ENCODE measurements around the gene JADE3. TPM values are rescaled to one million over a fixed set of nuclear protein-coding genes. Genes with fewer than 3 reads are reported as not detected.

The JADE3 gene
- total RNA-seq: under 1 TPM; 0.51 to 0.74 TPM

DNA sequence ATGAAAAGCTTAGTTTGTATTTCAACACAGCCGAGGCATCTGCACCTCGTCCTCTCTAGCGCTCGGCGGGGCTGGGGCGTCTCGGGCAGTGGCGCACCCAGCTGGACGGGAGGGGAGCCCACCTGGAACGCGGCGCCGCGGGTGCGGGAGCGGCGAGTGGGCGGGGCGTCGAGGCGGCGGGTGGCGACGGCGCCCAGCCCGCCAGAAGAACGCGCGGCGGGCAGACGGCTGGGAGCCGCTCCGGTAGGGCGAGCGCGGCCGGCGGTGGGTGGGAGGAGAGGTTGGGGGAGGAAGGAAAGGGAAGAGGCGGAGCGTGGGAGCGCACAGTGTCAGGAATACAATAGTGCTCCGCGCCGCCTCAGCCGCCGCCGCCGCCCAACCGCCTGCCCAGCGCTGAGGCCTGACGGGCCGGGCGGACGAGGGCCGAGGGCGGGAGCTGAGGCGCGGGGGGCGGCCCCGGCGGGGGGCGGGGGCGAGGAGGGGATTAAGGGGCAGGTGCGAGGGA is at the start of gene JADE3:
Gene JADE3, plus strand, starts transcription at position 324 of the 505 bp plus-strand sequence. CDS start 72,474 bp downstream, outside the sequence.
- H3K9me3 Mint-ChIP-seq: no peaks in the 10 kb centered on the region
- CTCF ChIA-PET: interaction anchor here (1.0 to 1.6 kb wide), 3 partner anchors 33 to 118 kb away, joined by 3 to 5 read pairs (median 4); no protein-coding TSS in a partner anchor
- H3K27ac Mint-ChIP-seq: no peak within 1 kb of the TSS
- peaks cover 25% of the 10 kb centered on the region for H3K27me3 Mint-ChIP-seq
- peak within 1 kb of the TSS; percentile 68 for H3K4me3 Mint-ChIP-seq
- DNase-seq (peak; percentile 15), ATAC-seq (peak; percentile 47)
- intact Hi-C loops (cut with micrococcal nuclease): no loop called here
- H3K36me3 Mint-ChIP-seq (ENCODE audit: low read depth): no peaks in the 10 kb centered on the region
- peaks cover 10% of the 10 kb centered on the region for H3K4me1 Mint-ChIP-seq (ENCODE audit: low read depth)
- TF ChIP-seq, protein P1, sequence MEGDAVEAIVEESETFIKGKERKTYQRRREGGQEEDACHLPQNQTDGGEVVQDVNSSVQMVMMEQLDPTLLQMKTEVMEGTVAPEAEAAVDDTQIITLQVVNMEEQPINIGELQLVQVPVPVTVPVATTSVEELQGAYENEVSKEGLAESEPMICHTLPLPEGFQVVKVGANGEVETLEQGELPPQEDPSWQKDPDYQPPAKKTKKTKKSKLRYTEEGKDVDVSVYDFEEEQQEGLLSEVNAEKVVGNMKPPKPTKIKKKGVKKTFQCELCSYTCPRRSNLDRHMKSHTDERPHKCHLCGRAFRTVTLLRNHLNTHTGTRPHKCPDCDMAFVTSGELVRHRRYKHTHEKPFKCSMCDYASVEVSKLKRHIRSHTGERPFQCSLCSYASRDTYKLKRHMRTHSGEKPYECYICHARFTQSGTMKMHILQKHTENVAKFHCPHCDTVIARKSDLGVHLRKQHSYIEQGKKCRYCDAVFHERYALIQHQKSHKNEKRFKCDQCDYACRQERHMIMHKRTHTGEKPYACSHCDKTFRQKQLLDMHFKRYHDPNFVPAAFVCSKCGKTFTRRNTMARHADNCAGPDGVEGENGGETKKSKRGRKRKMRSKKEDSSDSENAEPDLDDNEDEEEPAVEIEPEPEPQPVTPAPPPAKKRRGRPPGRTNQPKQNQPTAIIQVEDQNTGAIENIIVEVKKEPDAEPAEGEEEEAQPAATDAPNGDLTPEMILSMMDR (IDR thresholded peaks at IDR 0.05): no peak
- POLR2A ChIA-PET: no interaction called here

GRCh38 chrX:46863072-46863471 is 49.1 kb upstream of the JADE3 start:
- ChIA-PET POLR2A (no interaction called here), CTCF (no interaction called here)
- peak overlapping the region; percentile 24 for H3K27ac Mint-ChIP-seq
- peaks cover 13% of the 10 kb centered on the region for H3K36me3 Mint-ChIP-seq (ENCODE audit: low read depth)
- H3K4me1 Mint-ChIP-seq (ENCODE audit: low read depth): no peaks in the 10 kb centered on the region
- no peaks in the 10 kb centered on the region for H3K9me3 Mint-ChIP-seq
- no peak overlapping the region for H3K4me3 Mint-ChIP-seq
- intact Hi-C loops (cut with micrococcal nuclease): no loop called here
- ATAC-seq: no peak
- TF ChIP-seq, protein P1 (IDR thresholded peaks at IDR 0.05): no peak
- H3K27me3 Mint-ChIP-seq: no peaks in the 10 kb centered on the region
- no peak for DNase-seq

GRCh38 chrX:46864606-46865005 is 47.6 kb upstream of the JADE3 start:
- ChIA-PET CTCF (interaction anchor here (1.5 kb wide), 1 partner anchor 28 kb away, joined by 3 read pairs; the partner anchor contains the start of gene RP2), POLR2A (no interaction called here)
- no peak for ATAC-seq
- peaks cover 13% of the 10 kb centered on the region for H3K36me3 Mint-ChIP-seq (ENCODE audit: low read depth)
- intact Hi-C loops (cut with micrococcal nuclease): no loop called here
- H3K27ac Mint-ChIP-seq: no peak overlapping the region
- no peak overlapping the region for H3K4me3 Mint-ChIP-seq
- no peaks in the 10 kb centered on the region for H3K27me3 Mint-ChIP-seq
- no peak for DNase-seq
- TF ChIP-seq, protein P1 (IDR thresholded peaks at IDR 0.05): no peak
- H3K4me1 Mint-ChIP-seq (ENCODE audit: low read depth): no peaks in the 10 kb centered on the region
- H3K9me3 Mint-ChIP-seq: no peaks in the 10 kb centered on the region

DNA sequence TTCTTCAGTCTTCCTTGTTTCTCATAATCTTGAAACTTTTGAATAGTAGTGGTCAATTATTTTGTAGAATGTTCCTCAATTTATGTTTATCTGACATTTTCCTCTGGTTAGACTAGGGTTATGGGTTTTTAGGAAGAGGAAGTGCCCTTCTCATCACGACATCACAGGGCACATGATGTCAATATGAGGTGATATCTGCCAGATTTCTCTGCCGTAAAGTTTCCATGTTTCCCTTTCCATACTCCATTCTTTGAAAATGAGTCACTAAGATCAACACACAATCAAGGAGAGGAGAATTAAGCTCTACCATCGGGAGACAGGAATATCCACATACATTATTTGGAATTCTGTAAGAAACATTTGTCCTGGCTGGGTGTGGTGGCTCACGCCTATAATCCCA is 46.9 kb upstream of the JADE3 start:
- CTCF ChIA-PET: interaction anchor here (1.5 kb wide), 1 partner anchor 29 kb away, joined by 3 read pairs; the partner anchor contains the start of gene RP2
- ATAC-seq: no peak
- H3K9me3 Mint-ChIP-seq: no peaks in the 10 kb centered on the region
- TF ChIP-seq, protein P1 (IDR thresholded peaks at IDR 0.05): no peak
- intact Hi-C loops (cut with micrococcal nuclease): no loop called here
- H3K4me3 Mint-ChIP-seq: no peak overlapping the region
- H3K4me1 Mint-ChIP-seq (ENCODE audit: low read depth): no peaks in the 10 kb centered on the region
- no peak for DNase-seq
- H3K36me3 Mint-ChIP-seq (ENCODE audit: low read depth): peaks cover 13% of the 10 kb centered on the region
- POLR2A ChIA-PET: no interaction called here
- H3K27ac Mint-ChIP-seq: no peak overlapping the region
- H3K27me3 Mint-ChIP-seq: no peaks in the 10 kb centered on the region

GRCh38 chrX:46866726-46867125 is 45.5 kb upstream of the JADE3 start:
- Mint-ChIP-seq H3K4me3 (no peak overlapping the region), H3K36me3 (ENCODE audit: low read depth) (peaks cover 13% of the 10 kb centered on the region), H3K4me1 (ENCODE audit: low read depth) (no peaks in the 10 kb centered on the region), H3K27me3 (no peaks in the 10 kb centered on the region), H3K27ac (no peak overlapping the region), H3K9me3 (no peaks in the 10 kb centered on the region)
- TF ChIP-seq, protein P1 (IDR thresholded peaks at IDR 0.05): no peak
- ATAC-seq: no peak
- intact Hi-C loops (cut with micrococcal nuclease): no loop called here
- DNase-seq: no peak
- CTCF ChIA-PET: no interaction called here
- POLR2A ChIA-PET: no interaction called here

All from activated CD8-positive, alpha-beta T cell treated with anti-CD3 and anti-CD28 coated beads for 36 hours (primary cell).